OCI-LY7 (cell line): ENCODE data around the gene SGSM1.

Experiments
- EZH2phosphoT487 ChIP-seq: fragments of 200-600 bp; sonication (generic); IDR thresholded peaks from 2 replicates; pipeline ENCODE4 v1.6.1; 2018; ENCODE audit warnings: low read depth, borderline replicate concordance, mild to moderate bottlenecking, mixed run types, antibody characterized with exemption, low read length, moderate library complexity, mixed read lengths
- TF ChIP-seq, protein P1 (sequence below): fragments of 200-600 bp; sonication (generic); conservative IDR thresholded peaks from 2 replicates; pipeline ENCODE4 v1.5.1; 2014; ENCODE audit warnings: mild to moderate bottlenecking, antibody characterized with exemption, low read length, moderate library complexity, mixed read lengths

DNA sequence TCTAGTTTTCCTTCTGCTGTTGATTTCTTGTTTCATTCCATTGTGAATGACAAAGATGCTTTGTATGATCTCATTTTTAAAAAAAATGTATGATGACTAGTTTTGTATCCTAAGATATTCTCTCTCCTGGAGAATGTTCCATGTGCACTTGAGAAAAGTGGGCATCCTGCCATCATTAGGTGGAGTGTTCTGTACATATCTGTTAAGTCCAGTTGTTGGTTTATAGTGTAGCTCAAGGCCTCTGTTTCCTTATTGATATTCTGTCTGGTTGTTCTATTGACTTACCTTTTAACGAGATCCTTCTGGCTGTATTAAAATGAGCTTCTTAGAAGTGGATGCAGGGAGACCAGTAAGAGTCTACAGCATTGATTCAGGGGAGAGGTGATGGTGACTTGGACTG is 35.2 kb downstream of the SGSM1 start:
- TF ChIP-seq, protein P1, sequence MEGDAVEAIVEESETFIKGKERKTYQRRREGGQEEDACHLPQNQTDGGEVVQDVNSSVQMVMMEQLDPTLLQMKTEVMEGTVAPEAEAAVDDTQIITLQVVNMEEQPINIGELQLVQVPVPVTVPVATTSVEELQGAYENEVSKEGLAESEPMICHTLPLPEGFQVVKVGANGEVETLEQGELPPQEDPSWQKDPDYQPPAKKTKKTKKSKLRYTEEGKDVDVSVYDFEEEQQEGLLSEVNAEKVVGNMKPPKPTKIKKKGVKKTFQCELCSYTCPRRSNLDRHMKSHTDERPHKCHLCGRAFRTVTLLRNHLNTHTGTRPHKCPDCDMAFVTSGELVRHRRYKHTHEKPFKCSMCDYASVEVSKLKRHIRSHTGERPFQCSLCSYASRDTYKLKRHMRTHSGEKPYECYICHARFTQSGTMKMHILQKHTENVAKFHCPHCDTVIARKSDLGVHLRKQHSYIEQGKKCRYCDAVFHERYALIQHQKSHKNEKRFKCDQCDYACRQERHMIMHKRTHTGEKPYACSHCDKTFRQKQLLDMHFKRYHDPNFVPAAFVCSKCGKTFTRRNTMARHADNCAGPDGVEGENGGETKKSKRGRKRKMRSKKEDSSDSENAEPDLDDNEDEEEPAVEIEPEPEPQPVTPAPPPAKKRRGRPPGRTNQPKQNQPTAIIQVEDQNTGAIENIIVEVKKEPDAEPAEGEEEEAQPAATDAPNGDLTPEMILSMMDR, result no peak
- no peak for TF ChIP-seq EZH2phosphoT487
